Rectal smooth muscle tissue (tissue), 1 donor: ENCODE data around the gene LCE7A.

Experiments
- H3K27ac ChIP-seq: one replicate; pipeline ENCODE4 v1.7.0; 2013; ENCODE audit warnings: low read depth, low read length, inconsistent platforms
- H3K27me3 ChIP-seq: one replicate; pipeline ENCODE4 v1.7.0; 2013; ENCODE audit warnings: low read length; ENCODE audit not compliant: control insufficient read depth, insufficient read depth
- H3K36me3 ChIP-seq: one replicate; pipeline ENCODE4 v1.7.0; 2013; ENCODE audit warnings: low read length; ENCODE audit not compliant: control insufficient read depth, insufficient read depth
- H3K4me1 ChIP-seq: one replicate; pipeline ENCODE4 v1.7.0; 2013; ENCODE audit warnings: low read length; ENCODE audit not compliant: control insufficient read depth, insufficient read depth
- H3K4me3 ChIP-seq: one replicate; pipeline ENCODE4 v1.7.0; 2013; ENCODE audit warnings: low read length
- H3K9ac ChIP-seq: one replicate; pipeline ENCODE4 v1.7.0; 2013; ENCODE audit warnings: low read length

LCE7A gene

GRCh38 chr1:152907686-152908601, 48.1 kb downstream of the LCE7A start, which contains the start of gene IVL:
TSS of gene IVL (plus strand) at chr1:152908546. CDS start at chr1:152909798, 1,252 bp downstream.
- H3K9ac ChIP-seq, result no peak within 1 kb of the TSS
- H3K36me3 ChIP-seq, result no peaks in the 10 kb centered on the region
- H3K27me3 ChIP-seq, result no peaks in the 10 kb centered on the region
- H3K4me1 ChIP-seq, result no peaks in the 10 kb centered on the region
- H3K27ac ChIP-seq, result no peak within 1 kb of the TSS
- H3K4me3 ChIP-seq, result no peak within 1 kb of the TSS

GRCh38 chr1:152909206-152909605, 49.4 kb downstream of the LCE7A start:
- H3K36me3 ChIP-seq, result no peaks in the 10 kb centered on the region
- no peak overlapping the region for H3K9ac ChIP-seq
- no peak overlapping the region for H3K27ac ChIP-seq
- no peak overlapping the region for H3K4me3 ChIP-seq
- H3K4me1 ChIP-seq, result no peaks in the 10 kb centered on the region
- H3K27me3 ChIP-seq, result no peaks in the 10 kb centered on the region
